ENCODE results near the gene NFE2L2.
"Not testable (repeated sequence)": the region's sequence is repeated elsewhere in the genome, so short reads cannot be mapped to it uniquely, and the experiment has no call there.

DNA sequence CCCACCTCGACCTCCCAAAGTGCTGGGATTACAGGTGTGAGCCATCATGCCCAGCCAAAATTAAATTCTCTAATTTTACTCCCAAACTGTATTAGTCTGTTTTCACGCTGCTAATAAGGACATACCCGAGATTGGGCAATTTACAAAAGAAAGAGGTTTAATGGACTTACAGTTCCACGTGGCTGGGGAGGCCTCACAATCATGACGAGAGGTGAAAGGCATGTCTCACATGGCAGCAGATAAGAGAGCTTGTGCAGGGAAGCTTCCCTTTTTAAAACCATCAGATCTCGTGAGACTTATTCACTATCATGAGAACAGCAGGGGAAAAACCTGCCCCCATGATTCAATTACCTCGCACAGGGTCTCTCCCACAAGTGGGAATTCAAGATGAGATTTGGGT is 78.5 kb downstream of the NFE2L2 start:
- TF ChIP-seq CTCF (IDR thresholded peaks at IDR 0.05); EP300 (IDR thresholded peaks at IDR 0.05; ENCODE audit: low read depth); POLR2A (IDR thresholded peaks at IDR 0.05); POLR2AphosphoS5 (IDR thresholded peaks at IDR 0.05): not testable (repeated sequence)

All from transverse colon (tissue), 4 donors.